Lung (tissue), 12 donors: Measurements from ENCODE around the gene OAS1. TPM values are rescaled to one million over a fixed set of nuclear protein-coding genes. Genes with fewer than 3 reads are reported as not detected.

ENCODE experiments used
- ATAC-seq: fragments of 200-7000 bp; cut with Tn5 transposase; one replicate; pipeline ENCODE4 v1.9.1; 2020; ENCODE audit warnings: moderate number of reproducible peaks; ENCODE audit not compliant: insufficient read depth, low FRiP score
- DNase-seq, 3 donors: peaks; one replicate each; pipeline ENCODE4 v3.0.0-alpha.2; 2013 to 2017
- H3K27ac ChIP-seq, 2 donors: one replicate each; pipeline ENCODE4 v1.5.1; 2013; ENCODE audit warnings: mild to moderate bottlenecking in 2 of 2, moderate library complexity in 2 of 2, control low read depth in 1 of 2, inconsistent platforms in 1 of 2, low read depth in 1 of 2, low read length in 1 of 2
- H3K27me3 ChIP-seq, 3 donors: one replicate each; pipeline ENCODE4 v1.5.1; 2013; ENCODE audit warnings: low read length in 2 of 3; ENCODE audit not compliant: control insufficient read depth in 3 of 3, insufficient read depth in 3 of 3
- H3K36me3 ChIP-seq, 4 donors: one replicate each; pipeline ENCODE4 v1.5.1; 2013; ENCODE audit warnings: low read length in 4 of 4, mild to moderate bottlenecking in 1 of 4, moderate library complexity in 1 of 4; ENCODE audit not compliant: control insufficient read depth in 4 of 4, insufficient read depth in 4 of 4
- H3K4me1 ChIP-seq, 5 donors: one replicate each; pipeline ENCODE4 v1.5.1; 2013; ENCODE audit warnings: low read length in 5 of 5, mild to moderate bottlenecking in 2 of 5, moderate library complexity in 1 of 5; ENCODE audit not compliant: control insufficient read depth in 5 of 5, insufficient read depth in 5 of 5
- H3K4me3 ChIP-seq: one replicate; pipeline ENCODE4 v1.5.1; 2013; ENCODE audit warnings: mild to moderate bottlenecking, control low read depth, moderate library complexity
- H3K9ac ChIP-seq, 2 donors: one replicate each; pipeline ENCODE4 v1.5.1; 2013; ENCODE audit warnings: low read length in 2 of 2, control low read depth in 1 of 2; ENCODE audit not compliant: insufficient read depth in 1 of 2
- H3K9me3 ChIP-seq, 4 donors: one replicate each; pipeline ENCODE4 v1.5.1; 2013; ENCODE audit warnings: low read length in 3 of 4, mild to moderate bottlenecking in 1 of 4, moderate library complexity in 1 of 4; ENCODE audit not compliant: control insufficient read depth in 4 of 4, insufficient read depth in 3 of 4
- WGBS, 2 donors: extraction: QIAGEN DNeasy Blood & Tissue Kit; methylation state at CpG; one replicate each; pipeline ENCODE4 v1.1.7; 2013; 5-methylcytosine and 5-hydroxymethylcytosine counted together
- polyA plus RNA-seq, 2 donors: library from polyadenylated mRNA; stranded (reverse); fragments of 200-250 nt; gene quantifications; one replicate each; pipeline ENCODE4 v1.2.1, GENCODE V29; 2013
- total RNA-seq, 2 donors: library from RNA; depleted of rRNA in 1 of 2; stranded (reverse); fragments of >200 nt in 1 of 2; gene quantifications; one replicate each; pipeline ENCODE4 v1.2.1, GENCODE V29; 2014 to 2021
- TF ChIP-seq, protein P1 (sequence below): IDR thresholded peaks from 2 replicates; pipeline ENCODE4 v1.5.1; 2012; ENCODE audit warnings: mild to moderate bottlenecking; ENCODE audit errors: control extremely low read depth, extremely low read depth
- donor health status: control.
- donor health status: control.
- donor health status: Bipolar disorder and iron deficiency.
- donor health status: healthy.
- donor health status: DM: yes; HTN: yes; CAD: no.

Gene OAS1
- total and polyA plus RNA-seq, 4 donors = 14.6 to 40.3 (median 18.5) TPM

DNA sequence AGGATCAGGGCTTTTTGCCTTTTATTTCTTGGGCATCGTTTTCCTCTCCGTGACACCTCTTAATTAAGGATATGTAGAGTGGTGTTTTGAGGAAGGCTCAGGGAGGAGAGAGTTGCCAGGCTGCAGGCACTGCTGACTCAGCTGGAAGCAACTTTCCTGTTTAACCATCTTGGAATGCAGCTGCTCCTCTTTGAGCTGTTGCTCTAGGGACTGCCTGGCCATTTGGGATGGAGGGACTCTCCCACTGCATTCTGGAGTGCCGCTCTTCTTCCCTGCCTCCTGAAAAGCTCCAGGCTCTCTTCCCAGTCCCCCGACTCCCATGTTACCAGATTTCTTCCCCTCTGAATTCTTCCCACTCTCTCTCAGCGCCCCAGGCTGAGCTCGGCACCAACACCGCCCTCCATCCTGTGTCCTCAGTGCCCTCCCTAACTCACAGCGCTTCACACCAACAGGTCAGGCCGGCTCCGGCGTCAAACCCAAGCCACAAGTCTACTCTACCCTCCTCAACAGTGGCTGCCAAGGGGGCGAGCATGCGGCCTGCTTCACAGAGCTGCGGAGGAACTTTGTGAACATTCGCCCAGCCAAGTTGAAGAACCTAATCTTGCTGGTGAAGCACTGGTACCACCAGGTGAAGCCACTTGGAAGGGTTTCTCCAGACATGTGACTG, 37.4 kb downstream of the OAS1 start:
- DNase-seq (no peak), ATAC-seq (no peak)
- Histone ChIP-seq H3K36me3 (peaks cover 5 to 34% (median 26%) of the 10 kb centered on the region in 4 donors), H3K27me3 (no peaks in the 10 kb centered on the region), H3K27ac (no peak overlapping the region), H3K9ac (no peak overlapping the region), H3K4me3 (no peak overlapping the region), H3K4me1 (peaks cover 0 to 6% (median 3%) of the 10 kb centered on the region in 5 donors), H3K9me3 (peaks cover 0 to 2% (median 0%) of the 10 kb centered on the region in 4 donors)
- 95 to 97% methylated on average over 15 of the region's 15 CpGs for WGBS, 2 donors
- TF ChIP-seq, protein P1, sequence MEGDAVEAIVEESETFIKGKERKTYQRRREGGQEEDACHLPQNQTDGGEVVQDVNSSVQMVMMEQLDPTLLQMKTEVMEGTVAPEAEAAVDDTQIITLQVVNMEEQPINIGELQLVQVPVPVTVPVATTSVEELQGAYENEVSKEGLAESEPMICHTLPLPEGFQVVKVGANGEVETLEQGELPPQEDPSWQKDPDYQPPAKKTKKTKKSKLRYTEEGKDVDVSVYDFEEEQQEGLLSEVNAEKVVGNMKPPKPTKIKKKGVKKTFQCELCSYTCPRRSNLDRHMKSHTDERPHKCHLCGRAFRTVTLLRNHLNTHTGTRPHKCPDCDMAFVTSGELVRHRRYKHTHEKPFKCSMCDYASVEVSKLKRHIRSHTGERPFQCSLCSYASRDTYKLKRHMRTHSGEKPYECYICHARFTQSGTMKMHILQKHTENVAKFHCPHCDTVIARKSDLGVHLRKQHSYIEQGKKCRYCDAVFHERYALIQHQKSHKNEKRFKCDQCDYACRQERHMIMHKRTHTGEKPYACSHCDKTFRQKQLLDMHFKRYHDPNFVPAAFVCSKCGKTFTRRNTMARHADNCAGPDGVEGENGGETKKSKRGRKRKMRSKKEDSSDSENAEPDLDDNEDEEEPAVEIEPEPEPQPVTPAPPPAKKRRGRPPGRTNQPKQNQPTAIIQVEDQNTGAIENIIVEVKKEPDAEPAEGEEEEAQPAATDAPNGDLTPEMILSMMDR = no peak

GRCh38 chr12:112945515-112945914, 38.8 kb downstream of the OAS1 start:
- peaks cover 5 to 38% (median 27%) of the 10 kb centered on the region in 4 donors for H3K36me3 ChIP-seq
- no peak for ATAC-seq

GRCh38 chr12:112946236-112947000, 39.7 kb downstream of the OAS1 start:
- Histone ChIP-seq H3K27ac (no peak overlapping the region), H3K4me3 (no peak overlapping the region), H3K9ac (no peak overlapping the region), H3K27me3 (no peaks in the 10 kb centered on the region), H3K9me3 (peaks cover 0 to 2% (median 0%) of the 10 kb centered on the region in 4 donors), H3K4me1 (no peaks in the 10 kb centered on the region), H3K36me3 (peaks cover 5 to 41% (median 30%) of the 10 kb centered on the region in 4 donors)
- TF ChIP-seq, protein P1 = no peak
- 91 to 94% methylated on average over 14 of the region's 14 CpGs for WGBS, 2 donors
- DNase-seq (no peak), ATAC-seq (no peak)

More at GRCh38 chr12:112945515-112945914, 38.8 kb downstream of the OAS1 start:
- Histone ChIP-seq H3K9ac (no peak overlapping the region), H3K4me1 (no peaks in the 10 kb centered on the region), H3K4me3 (no peak overlapping the region), H3K9me3 (peaks cover 0 to 2% (median 0%) of the 10 kb centered on the region in 4 donors), H3K27me3 (no peaks in the 10 kb centered on the region), H3K27ac (no peak overlapping the region)
- DNase-seq = no peak
- TF ChIP-seq, protein P1 = no peak
- WGBS, 2 donors = 99% methylated on average over 4 of the region's 4 CpGs
